ENCODE measurements around the gene PARP3. TPM values are rescaled to one million over a fixed set of nuclear protein-coding genes. Genes with fewer than 3 reads are reported as not detected.

The PARP3 gene
- polyA plus RNA-seq, 2 of the 4 experiments (the other 2 are of a cell fraction), result 7.6 to 11.0 TPM

GRCh38 chr3:51916418-51916817 is 25.7 kb upstream of the PARP3 start:
- Histone ChIP-seq H3K4me3 (no peak overlapping the region), H3K27ac (no peak overlapping the region), H3K4me1 (no peaks in the 10 kb centered on the region), H3K4me2 (no peak overlapping the region), H3K9me3 (no peaks in the 10 kb centered on the region)
- no peak for TF ChIP-seq HOXB5 (CRISPR knock-in tag; IDR thresholded peaks at IDR 0.05)
- TF ChIP-seq HOXA7 (CRISPR knock-in tag; IDR thresholded peaks at IDR 0.05), result no peak
- no peak for TF ChIP-seq TP53 (CRISPR knock-in tag; IDR thresholded peaks at IDR 0.05)
- no peak for TF ChIP-seq CHD4 (IDR thresholded peaks at IDR 0.05; ENCODE audit: borderline replicate concordance)
- TF ChIP-seq PBX3 (IDR thresholded peaks at IDR 0.05), result no peak
- no peak for TF ChIP-seq NFE2L2 (conservative IDR thresholded peaks at IDR 0.05; ENCODE audit: low read length)
- no peak for TF ChIP-seq ZNF302 (CRISPR knock-in tag; IDR thresholded peaks at IDR 0.05)
- TF ChIP-seq MAFK (IDR thresholded peaks at IDR 0.05; ENCODE audit: partially characterized antibody), result no peak
- TF ChIP-seq FOSL2 (IDR thresholded peaks at IDR 0.05), result no peak
- TF ChIP-seq FOSL2 (CRISPR knock-in tag; IDR thresholded peaks at IDR 0.05), result no peak
- no peak for TF ChIP-seq HEYL (CRISPR knock-in tag; IDR thresholded peaks at IDR 0.05)
- no peak for TF ChIP-seq HDAC2 (IDR thresholded peaks at IDR 0.05)
- TF ChIP-seq ZSCAN20 (CRISPR knock-in tag; IDR thresholded peaks at IDR 0.05), result no peak
- TF ChIP-seq PHF8 (IDR thresholded peaks at IDR 0.05; ENCODE audit: borderline replicate concordance, low read depth), result no peak
- TF ChIP-seq RCOR1 (IDR thresholded peaks at IDR 0.05; ENCODE audit: low read depth, low read length), result no peak
- TF ChIP-seq RFX5 (IDR thresholded peaks at IDR 0.05), result no peak
- no peak for TF ChIP-seq EHMT2 (IDR thresholded peaks at IDR 0.05; ENCODE audit: low read depth)
- TF ChIP-seq, protein P1, sequence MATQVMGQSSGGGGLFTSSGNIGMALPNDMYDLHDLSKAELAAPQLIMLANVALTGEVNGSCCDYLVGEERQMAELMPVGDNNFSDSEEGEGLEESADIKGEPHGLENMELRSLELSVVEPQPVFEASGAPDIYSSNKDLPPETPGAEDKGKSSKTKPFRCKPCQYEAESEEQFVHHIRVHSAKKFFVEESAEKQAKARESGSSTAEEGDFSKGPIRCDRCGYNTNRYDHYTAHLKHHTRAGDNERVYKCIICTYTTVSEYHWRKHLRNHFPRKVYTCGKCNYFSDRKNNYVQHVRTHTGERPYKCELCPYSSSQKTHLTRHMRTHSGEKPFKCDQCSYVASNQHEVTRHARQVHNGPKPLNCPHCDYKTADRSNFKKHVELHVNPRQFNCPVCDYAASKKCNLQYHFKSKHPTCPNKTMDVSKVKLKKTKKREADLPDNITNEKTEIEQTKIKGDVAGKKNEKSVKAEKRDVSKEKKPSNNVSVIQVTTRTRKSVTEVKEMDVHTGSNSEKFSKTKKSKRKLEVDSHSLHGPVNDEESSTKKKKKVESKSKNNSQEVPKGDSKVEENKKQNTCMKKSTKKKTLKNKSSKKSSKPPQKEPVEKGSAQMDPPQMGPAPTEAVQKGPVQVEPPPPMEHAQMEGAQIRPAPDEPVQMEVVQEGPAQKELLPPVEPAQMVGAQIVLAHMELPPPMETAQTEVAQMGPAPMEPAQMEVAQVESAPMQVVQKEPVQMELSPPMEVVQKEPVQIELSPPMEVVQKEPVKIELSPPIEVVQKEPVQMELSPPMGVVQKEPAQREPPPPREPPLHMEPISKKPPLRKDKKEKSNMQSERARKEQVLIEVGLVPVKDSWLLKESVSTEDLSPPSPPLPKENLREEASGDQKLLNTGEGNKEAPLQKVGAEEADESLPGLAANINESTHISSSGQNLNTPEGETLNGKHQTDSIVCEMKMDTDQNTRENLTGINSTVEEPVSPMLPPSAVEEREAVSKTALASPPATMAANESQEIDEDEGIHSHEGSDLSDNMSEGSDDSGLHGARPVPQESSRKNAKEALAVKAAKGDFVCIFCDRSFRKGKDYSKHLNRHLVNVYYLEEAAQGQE (IDR thresholded peaks at IDR 0.05), result no peak
- TF ChIP-seq USF2 (IDR thresholded peaks at IDR 0.05), result no peak
- DNase-seq (ENCODE audit: low read depth in 1 of 2, low spot score in 1 of 2) (no peak), FAIRE-seq (no peak), ATAC-seq (no peak)
- ChIA-PET POLR2A (no interaction called here), CTCF (no interaction called here)
- 36% methylated on average over 5 of the region's 5 CpGs for WGBS (ENCODE audit: missing lambda C conversion rate)

- FAIRE-seq (no peak), DNase-seq (ENCODE audit: low read depth in 1 of 2, low spot score in 1 of 2) (no peak), ATAC-seq (no peak)
- Histone ChIP-seq H3K9me3 (no peaks in the 10 kb centered on the region), H3K4me1 (no peaks in the 10 kb centered on the region), H3K4me3 (no peak overlapping the region), H3K4me2 (no peak overlapping the region), H3K27ac (no peak overlapping the region)
- no peak for TF ChIP-seq RFX5 (IDR thresholded peaks at IDR 0.05)
- no peak for TF ChIP-seq TP53 (CRISPR knock-in tag; IDR thresholded peaks at IDR 0.05)
- no peak for TF ChIP-seq USF2 (IDR thresholded peaks at IDR 0.05)
- TF ChIP-seq CHD2 (IDR thresholded peaks at IDR 0.05; ENCODE audit: low read length, partially characterized antibody), result no peak
- TF ChIP-seq MAFK (IDR thresholded peaks at IDR 0.05; ENCODE audit: partially characterized antibody), result no peak
- TF ChIP-seq POLR2A (IDR thresholded peaks at IDR 0.05; ENCODE audit: low read length), result no peak
- TF ChIP-seq MAX (IDR thresholded peaks at IDR 0.05), result no peak
- TF ChIP-seq, protein P2, sequence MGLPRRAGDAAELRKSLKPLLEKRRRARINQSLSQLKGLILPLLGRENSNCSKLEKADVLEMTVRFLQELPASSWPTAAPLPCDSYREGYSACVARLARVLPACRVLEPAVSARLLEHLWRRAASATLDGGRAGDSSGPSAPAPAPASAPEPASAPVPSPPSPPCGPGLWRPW (IDR thresholded peaks at IDR 0.05), result no peak
- no peak for TF ChIP-seq RNF2 (IDR thresholded peaks at IDR 0.05; ENCODE audit: borderline replicate concordance, low read depth)
- no peak for TF ChIP-seq EHF (CRISPR knock-in tag; IDR thresholded peaks at IDR 0.05)
- no peak for TF ChIP-seq SREBF2 (IDR thresholded peaks at IDR 0.05)
- ChIA-PET POLR2A (no interaction called here), CTCF (interaction anchor here (0.7 to 1.6 kb wide), 2 partner anchors 22 to 102 kb away, joined by 3 read pairs; no protein-coding TSS in a partner anchor)
- 72% methylated on average over 11 of the region's 11 CpGs for WGBS (ENCODE audit: missing lambda C conversion rate)
Observed at GRCh38 chr3:51921081-51921578, 21.0 kb upstream of the PARP3 start.

Data from A549 (cell line).